HG03432 (cell line): ENCODE measurements around the gene FHIT.

Source experiments
- ATAC-seq: cut with Tn5 transposase; IDR thresholded peaks from one replicate; pipeline ENCODE4 v1.9.1; 2021; ENCODE audit warnings: mild to moderate bottlenecking, moderate library complexity; ENCODE audit not compliant: unreplicated experiment

FHIT gene

GRCh38 chr3:60154011-60154410 is 1097.2 kb downstream of the FHIT start:
- ATAC-seq: no peak

- no peak for ATAC-seq
Measured at GRCh38 chr3:60153221-60153999, 1097.8 kb downstream of the FHIT start.

DNA sequence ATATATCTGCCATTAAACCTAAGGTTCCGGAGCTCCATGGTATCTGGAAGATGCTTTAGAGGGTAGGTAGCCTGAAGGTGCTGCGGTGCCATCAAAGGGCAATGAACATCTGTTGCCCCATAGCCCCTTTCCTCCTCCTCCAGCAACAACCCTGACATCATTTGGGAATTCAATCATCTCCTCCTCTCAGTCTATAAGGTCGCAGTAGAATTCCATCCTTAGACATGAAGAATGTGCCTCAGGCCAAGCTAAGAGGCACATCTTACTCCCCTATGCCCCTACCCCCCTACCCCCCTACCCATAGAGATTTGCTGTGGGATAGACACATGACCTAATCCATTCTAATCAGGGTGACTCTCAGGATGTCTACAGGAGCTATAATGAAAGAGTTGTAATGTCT is 1101.8 kb downstream of the FHIT start:
- no peak for ATAC-seq

DNA sequence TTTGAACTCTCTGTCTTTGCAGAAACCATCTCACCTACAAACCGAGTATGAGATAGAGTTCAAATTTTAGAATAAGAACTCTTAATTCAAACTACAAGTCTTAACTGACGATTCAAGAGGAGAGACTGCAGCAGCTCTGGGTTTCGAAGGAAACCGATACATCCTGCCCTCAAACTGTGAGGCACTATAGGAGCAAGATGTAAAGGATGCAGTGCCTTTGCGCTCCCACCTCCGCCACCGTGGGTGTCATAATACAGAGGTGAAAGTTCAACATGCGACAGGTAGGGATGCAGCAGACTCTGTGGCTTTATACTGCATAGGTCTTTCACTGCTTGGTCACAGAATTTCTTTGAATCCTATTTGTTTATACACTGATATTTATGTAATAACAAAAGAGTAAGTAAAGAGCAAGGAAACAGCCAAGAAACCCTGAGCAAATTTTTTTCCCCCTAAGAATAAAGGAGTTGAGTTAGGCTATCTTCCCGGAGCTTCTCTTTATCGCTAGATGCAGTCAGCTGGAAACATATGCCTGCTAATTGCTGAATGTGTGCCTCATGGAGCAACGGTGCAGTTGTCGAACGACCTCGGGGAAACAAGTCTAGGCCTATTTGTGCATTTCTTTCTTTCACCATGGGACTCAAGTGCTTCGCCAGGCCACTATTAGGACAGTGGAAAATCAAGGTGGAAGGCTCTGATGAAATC is 1103.9 kb downstream of the FHIT start:
- ATAC-seq: no peak

DNA sequence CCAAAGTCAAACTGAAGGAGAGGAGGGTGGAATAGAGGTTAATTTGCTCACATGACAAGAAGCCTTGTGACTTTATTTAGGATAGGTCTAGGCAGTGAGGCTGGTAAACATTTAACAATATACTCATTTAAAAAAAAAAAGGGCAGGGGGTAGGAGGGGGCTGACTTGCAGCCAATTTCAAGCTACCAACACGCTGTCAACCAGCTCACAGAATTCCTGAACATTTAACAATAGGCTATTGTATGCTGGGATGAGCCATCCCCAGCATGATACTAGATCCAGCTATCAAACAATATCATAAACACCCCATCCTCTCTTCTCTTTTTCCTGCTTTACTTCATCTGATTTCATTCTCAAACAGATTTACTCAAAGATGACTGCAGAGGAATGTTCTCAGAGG is 1105.1 kb downstream of the FHIT start:
- no peak for ATAC-seq

- ATAC-seq: no peak
Measured at GRCh38 chr3:60144071-60144470, 1107.2 kb downstream of the FHIT start.

- no peak for ATAC-seq
Measured at GRCh38 chr3:60142009-60142408, 1109.2 kb downstream of the FHIT start.

DNA sequence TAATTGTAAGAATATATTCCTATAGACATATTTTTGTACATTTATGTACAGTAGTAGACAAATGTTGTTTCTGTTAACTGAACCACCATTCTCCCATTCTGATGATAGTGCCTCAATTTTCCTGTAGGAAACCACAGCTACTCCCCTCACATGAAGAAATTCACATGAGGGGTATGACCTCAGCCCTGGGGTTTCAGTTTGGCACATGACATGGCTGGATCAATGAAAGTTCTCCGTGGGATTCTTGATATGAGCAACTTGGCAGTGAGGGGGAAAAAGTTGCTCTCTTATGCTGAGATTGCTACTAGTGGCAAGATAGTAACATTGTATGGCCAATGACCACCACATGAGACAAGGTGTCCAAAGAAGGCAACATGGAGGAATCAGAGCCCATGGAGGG is 1111.1 kb downstream of the FHIT start:
- ATAC-seq: no peak

DNA sequence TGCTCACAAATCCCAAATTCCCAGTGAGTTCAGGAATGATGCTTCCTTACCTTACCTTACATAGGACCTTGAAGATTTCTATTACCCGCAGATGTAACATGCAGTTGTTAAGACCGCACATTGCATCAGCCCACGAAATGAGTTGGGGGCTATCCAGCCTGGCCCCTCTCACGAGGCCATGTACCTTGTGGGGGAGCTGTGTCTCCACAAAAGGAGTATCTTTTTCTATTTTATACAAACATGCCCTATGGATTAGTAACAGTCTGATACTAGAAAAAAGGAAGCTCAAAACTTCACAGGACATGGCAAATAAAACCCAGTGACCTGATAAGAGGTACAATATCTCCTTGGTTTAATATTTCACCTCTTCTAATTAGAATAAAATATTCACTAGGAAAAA is 1114.7 kb downstream of the FHIT start:
- no peak for ATAC-seq

- ATAC-seq: no peak
Measured at GRCh38 chr3:60135474-60135873, 1115.8 kb downstream of the FHIT start.

DNA sequence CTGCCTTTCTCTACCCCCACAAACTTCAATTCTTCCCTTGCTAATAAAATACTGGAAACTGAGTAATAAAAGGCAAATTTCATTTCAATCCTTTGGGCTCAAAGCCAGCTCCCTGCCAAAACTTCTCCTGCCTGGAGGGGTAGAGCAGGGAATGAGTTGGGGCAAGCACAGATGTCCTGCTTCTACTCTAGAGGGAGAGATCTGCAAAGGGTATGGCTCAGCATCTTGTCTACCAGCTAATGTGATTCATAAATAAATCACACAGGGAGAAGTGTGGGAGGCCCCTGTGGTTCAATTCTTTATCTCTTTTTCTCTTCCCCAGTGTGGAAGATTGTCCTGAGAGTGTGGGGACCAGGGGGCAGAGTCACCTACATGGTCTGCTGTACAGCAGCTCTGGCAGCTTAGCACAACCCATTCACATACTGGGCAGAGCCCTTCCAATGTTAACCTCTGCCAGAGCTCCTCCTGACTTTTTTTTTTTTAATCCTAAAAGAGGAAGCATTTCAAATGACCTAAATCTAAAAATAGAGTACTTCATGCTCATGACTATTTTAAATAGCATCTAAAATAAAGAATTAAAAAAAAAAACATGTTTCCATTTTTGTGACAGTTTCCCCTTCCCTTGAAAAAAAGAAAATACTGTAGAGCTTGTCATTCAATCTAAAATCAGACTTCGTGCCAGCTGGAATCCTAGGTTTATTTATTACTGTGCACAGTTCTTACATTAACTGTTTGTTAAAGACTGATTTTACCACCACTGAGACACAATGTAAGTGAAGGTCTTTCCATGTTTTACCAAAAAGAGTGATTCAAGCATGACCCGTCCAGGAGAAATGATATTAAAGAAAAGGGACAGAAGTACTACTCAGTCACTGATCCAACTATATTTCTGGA is 1117.7 kb downstream of the FHIT start:
- no peak for ATAC-seq

DNA sequence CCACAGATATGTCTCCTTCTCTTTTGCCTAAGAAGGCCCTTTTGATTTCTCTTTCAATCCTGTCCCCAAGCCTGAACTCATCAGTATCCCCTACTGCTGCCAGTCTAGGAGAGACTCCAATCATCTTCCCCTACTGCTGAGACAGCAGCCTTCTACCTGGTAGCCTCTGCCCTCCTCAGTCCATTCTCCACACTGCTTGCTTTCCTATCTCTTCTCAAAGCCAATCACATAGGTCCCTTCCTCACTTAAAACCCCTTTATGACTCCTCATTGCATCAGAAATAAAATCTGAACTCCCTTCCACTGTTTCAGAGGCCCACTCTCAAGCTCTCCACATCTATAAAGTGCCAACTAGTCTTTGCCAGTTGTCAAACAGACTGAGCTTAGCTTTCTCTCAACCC is 1119.6 kb downstream of the FHIT start:
- ATAC-seq: no peak

GRCh38 chr3:60126511-60127304 is 1124.5 kb downstream of the FHIT start:
- no peak for ATAC-seq

DNA sequence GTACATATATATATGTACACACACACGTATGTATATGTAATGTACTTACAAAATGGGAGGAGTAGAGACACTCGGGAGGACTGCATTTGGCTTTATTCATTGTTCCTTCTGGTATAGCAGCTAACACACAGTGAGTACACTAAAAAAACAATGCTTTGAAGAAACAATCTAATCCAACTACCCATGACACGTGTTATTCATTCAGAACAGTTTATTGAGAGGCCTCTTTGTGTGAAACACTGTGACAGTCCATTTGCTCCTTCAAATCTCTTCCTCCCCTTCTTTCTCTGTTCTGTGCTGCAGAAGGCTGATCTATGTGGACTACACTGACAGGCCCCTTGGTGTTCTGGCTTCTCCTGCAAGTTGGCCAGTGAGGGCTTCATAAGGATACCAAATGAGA is 1125.6 kb downstream of the FHIT start:
- no peak for ATAC-seq

DNA sequence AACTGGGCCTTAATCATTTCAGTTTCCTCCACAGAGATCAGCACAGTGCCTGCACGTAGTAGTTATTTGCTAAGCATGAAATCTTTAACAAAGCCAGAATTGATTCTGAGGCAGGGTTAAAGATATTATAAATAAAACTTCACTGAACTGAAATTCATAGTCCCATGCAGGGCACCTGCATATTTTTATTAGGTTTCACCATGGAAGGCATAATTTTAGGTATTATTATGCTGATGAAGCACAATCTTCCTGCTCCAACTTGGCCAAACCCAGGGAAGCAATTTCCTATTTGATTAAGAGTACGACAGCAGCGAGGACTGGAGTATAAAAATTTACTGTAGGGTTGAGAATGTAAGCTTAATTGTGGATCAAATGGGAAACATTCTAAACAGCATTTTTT is 1131.0 kb downstream of the FHIT start:
- ATAC-seq: no peak

GRCh38 chr3:60114191-60114590 is 1137.1 kb downstream of the FHIT start:
- no peak for ATAC-seq

GRCh38 chr3:60107275-60107674 is 1144.0 kb downstream of the FHIT start:
- ATAC-seq: no peak

DNA sequence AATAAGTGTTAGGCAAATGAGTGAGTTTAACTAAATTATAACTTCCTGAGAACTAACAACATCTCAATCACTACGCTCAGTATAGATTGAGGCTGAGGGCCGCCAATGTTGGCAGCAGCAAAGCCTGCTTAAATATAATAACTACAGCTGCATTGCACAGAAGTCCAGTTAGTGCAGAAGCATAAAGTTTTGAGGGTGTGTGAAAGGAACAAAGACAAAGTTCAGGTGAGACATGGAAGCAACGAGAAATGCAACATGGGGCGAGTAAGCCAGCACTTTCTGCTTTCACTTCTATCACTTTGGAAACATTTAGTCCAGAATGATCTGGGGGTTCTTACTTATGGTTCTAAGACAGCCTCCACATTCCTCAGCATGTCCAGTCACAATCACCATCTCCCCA is 1149.1 kb downstream of the FHIT start:
- no peak for ATAC-seq

DNA sequence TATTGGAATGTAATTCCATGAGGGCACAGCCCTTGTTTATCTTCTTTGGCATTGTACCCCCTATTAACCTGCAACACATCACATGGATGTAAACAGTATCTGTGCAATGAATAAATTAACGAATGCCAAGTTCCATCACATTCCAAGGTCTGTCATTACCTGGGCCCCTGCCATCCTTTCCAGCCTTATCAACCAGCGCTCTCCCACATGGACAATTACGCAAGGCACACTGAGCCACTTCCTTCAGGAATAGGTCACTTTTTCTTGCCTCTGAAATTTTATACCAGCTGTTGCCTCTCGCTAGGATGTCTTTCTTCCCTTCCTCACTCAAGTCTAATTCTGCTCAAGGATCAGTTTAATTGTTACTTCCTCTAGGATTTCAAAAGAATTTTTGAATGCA is 1149.6 kb downstream of the FHIT start:
- no peak for ATAC-seq

GRCh38 chr3:60096403-60096802 is 1154.8 kb downstream of the FHIT start:
- no peak for ATAC-seq

- ATAC-seq: no peak
Measured at GRCh38 chr3:60095930-60096329, 1155.3 kb downstream of the FHIT start.
